GM18858 (cell line): Measurements from ENCODE around the gene PRKX.
"Not testable (repeated sequence)": the region's sequence is repeated elsewhere in the genome, so short reads cannot be mapped to it uniquely, and the experiment has no call there.

Experiments used
- ATAC-seq: cut with Tn5 transposase; IDR thresholded peaks from one replicate; pipeline ENCODE4 v1.9.1; 2021; ENCODE audit not compliant: unreplicated experiment

PRKX gene

DNA sequence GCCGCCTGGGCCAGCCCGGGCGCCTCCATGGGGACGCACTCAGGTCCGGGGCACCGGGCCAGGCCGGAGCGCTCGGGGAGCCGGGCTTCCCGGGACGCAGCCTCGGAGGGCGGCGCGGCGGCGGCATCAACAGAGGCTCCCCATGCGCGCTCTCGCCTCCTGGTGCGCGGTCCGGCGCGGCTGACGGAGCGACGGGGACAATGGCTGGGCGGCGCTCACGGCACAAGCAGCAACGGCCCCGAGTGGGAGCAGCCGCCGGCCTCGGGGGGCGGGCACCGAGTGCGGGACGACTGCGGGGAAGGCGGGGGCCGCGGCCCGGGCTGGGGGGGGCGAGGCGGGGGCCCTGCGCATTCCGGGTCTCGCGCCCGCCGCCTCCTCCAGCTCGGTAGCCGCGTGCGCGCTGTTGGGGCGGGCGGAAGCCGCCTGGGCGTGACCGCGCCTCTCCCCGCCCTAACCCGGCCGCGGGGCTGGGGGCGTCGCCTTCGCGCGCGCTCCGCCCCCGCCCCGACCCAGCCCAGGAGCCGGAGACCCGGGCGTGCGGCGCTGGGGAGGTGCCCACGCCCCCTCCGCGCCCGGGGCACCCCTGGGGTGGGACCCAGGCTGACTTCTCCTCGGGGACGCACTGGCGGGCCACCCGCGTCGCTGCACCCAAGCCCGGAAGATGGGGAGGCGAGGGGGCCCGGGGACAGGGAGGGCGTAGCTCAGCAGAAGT, at the start of gene PRKX:
Gene PRKX, minus strand, starts transcription at position 425 of the 712 bp plus-strand sequence. Its CDS starts 396 bp downstream, at position 29.
- ATAC-seq, result peak; percentile 73

DNA sequence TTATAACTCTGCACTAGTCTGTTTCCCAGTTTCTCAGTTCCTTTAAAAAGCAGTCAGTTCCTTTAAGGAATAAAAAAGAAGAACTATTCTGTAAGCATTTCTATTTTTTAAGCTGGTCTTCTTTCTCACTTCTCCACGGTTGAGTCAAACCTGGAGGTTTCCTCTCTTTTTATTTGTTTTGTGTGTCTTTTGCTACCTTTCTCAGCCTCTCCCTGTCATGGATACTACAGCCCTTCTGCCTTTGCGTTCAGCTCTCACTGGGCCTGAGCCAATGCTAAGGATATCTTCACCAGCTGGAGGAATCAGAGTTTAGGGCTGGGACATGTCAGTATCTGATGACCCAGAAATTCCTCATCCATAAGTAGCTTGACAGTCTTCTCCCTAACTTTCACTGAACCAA, 49.7 kb upstream of the PRKX start:
- ATAC-seq, result no peak

DNA sequence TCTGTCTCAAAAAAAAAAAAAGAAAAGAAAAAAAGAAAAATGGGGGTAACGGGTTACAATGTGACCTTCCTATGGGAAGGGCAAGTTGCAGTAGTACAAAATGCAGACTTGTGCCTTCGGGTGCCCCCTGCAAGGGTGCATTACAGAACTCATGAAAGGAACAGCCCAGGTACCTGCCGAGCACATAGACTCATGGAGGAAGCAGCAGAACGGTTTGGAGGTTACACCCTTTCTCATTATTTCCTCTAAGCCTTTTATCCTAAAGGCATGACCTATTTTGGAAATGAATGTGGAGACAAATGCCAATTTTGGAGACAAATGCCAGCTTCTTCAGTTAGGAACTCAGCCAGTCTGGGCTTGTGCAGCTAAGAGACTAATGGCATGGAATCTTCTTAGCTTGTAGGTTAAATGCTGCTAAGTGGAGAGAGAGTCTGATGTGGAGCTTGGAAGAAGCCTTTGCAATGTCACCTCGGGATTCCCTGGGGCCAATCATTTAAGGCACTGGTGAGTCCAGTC, 44.1 kb upstream of the PRKX start:
- ATAC-seq, result no peak

DNA sequence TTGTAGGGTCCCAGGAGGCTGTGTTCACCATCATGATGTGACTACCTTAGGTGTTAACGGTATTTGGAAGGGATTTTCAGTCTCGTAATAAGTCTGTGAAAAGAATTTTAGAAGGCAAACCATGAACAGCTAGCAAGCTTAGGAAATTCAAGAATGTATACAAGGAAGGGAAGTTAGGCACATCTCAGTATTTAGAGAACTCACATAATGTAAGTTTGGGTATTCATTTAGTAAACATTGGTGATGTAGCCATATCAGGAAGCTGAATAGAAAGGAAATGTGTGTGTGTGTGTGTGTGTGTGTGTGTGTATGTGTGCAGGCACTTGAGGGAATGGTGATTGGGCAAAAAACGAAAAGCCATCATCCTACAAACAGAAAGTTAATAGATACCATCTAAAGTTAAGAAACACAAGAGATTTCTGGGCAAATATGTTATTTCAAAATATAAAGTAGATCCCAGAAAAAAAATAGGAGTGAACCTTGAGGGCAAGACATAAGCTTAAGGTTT, 34.7 kb upstream of the PRKX start:
- no peak for ATAC-seq

DNA sequence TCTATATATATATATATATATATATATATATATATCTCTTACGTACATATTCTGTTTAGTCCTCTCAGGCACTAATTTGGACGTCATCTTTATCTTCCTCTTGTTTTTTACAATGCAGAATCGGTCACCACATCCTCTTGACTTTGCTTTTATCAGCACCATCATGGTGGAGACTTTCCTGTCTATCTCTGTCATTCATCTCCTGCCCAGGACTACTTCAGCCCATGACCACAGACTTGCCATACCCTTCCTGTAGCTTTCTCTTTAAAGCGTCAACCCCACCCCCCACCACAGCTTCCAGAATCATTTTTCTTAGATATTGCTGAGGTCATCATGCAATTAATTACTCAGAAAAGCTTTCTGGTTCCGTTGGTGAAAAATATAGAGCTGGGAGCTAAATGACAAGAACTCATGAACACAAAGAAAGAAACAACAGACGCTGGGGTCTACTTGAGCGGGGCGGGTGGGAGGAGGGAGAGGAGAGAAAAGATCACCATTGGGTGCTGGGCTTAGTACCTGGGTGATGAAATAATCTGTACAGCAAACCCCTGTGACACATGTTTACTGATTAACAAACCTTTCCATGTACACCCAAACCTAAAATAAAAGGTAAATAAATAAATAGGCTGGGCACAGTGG, 30.5 kb upstream of the PRKX start:
- no peak for ATAC-seq

DNA sequence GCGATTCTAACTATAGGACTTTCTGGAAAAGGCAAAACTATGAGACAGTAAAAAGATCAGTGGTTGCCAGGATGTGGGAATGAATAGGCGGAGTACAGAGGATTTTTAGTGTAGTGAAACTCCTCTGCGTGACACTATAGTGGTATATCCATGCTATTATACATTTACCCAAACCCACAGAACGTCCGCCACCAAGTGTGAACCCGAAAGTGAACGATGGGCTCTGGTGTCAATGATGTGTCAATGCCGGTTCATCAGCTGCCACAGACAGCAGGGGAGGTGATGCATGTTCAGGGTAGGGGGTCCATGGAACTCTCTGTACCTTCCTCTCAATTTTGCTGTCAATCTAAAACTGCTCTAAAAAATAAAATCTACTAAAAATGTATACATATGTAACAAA, 27.5 kb upstream of the PRKX start:
- not testable (repeated sequence) for ATAC-seq

DNA sequence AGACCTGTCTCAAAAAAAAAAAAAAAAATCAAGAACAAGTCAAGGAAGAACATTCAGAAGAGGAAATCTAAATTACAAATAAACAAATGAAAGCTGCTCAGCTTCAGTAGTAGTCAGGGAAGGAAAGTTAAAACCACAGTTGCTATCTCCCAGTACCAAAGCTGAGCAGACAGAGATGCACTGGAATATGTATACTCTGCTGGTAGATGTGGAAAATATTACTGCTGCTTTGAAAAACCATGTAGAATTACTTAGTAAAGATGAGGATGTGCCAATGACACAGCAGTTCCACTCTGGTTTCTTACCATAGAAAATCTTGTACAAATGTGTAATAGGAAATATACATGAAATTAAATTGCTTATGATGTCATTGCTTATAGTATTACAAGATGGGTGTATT, 25.1 kb upstream of the PRKX start:
- ATAC-seq, result no peak

DNA sequence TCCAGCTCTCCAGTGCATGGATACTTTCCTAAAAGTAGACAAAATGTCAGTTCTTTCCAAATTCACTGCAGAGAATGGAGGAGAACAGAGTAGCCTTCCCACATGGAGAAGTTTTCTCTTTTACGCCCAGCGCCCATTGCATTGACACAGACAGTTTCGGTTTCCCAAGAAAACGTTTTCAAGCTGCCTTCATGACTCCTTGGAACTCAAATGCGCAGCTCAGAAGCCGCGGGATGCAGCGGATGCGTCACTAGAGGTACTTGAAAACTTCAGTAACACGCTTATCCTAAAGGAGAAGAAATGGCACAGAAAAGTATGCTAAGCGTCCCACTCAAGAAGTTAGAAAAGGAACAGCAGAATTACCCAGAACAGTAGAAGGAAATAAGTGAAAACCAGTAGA, 23.1 kb upstream of the PRKX start:
- not testable (repeated sequence) for ATAC-seq

DNA sequence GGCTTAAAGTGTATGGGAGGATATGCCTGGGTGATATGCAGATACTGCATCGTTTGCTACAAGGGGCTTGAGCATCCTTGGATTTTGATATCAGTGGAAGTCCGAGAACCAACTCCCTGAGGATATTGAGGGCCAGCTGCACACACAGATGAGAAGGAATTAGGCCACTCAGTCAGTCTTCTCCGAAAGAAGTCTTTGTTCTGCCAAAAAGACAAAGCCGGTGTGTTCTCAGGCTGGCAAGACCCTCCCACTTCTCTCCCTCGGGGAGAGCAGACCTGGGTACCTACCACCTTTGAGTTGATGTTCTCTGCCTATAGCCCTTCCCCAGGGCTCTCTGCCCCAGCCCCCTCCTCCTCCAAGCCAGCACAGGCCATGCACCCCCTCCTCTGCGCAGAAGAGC, 22.4 kb upstream of the PRKX start:
- not testable (repeated sequence) for ATAC-seq

DNA sequence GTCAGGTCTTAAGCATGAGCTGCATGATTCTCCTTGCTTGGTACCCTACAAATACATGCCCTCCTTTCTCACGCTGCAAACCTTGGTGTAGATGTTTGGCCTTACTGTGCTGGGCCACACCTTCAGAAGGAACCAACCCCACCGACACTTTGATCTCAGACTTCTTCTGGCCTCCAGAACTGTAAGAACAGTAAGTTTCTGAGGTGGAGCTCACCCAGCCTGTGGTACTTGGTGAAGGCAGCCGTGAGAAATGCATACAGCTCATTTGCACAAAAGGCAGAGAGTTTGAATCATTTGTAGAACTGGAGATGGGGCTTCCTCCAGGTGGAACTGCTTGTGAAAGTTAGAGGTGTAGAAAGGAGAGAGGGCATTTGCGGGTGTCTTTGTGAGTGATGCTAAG, 21.0 kb upstream of the PRKX start:
- ATAC-seq, result not testable (repeated sequence)

DNA sequence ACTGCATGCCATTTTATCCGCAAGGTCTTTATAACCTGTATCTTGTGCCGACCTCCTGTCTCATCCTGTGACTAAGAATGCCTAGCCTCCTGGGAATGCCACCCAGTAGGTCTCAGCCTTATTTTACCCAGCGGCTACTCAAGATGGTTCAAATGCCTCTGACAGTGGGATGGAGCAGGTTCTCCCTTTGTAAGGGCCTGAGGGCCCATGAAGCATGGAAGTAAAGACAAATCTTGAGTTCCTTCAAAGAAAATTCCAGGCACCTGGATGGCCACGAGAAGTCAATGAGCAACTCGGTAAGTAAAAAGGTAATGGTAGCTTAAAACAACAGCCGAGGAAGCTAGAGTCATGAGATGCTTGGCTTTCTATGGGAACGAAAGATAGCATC, 19.6 kb upstream of the PRKX start:
- ATAC-seq, result no peak

DNA sequence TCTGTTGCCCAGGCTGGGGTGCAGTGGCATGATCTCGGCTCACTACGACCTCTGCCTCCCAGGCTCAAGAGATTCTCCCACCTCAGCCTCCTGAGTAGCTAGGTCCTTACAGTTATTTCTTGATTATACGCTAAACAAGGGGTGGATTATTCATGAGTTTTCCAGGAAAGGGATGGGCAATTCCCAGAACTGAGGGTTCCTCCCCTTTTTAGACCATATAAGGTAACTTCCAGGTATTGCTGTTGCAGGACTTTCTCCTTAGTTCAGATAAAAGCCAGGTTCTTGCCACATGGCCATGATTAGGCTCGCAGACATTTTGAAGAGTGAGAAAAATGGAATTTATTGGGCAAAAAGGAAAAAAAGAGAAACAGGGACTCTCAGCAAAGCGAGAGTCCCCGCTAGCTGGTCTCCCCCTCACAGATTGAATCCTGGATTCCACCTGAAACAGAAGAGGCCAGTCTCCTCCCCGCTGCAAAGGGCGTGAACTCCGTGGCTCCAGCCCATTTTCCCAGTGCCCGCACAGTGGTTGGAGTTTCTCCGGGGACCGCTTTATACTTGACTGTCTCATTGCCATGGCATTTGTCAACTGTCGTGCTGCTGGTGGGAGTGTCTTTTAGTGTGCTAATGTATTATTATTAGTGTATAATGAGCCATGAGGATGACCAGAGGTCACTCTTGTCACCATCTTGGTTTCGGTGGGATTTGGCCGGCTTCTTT, 19.0 kb upstream of the PRKX start:
- not testable (repeated sequence) for ATAC-seq

DNA sequence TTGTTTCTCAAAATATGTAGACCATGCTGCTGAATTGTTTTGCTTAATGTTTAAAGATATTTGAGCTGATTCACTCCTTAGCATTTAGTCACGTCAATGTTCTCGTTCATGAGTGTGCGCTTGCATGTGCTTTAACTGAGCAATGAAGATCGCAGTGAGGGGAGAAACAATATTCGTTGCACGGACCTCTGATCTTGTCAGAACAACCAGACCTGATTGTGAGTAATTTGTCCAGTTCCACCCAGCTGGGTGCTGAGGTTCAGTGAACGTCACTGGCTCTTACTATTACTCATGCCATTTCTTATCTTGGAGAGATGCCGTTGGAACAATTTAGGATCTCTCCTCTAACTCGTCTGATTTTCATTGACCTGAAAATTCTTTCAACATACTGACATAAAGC, 15.0 kb upstream of the PRKX start:
- ATAC-seq, result no peak

DNA sequence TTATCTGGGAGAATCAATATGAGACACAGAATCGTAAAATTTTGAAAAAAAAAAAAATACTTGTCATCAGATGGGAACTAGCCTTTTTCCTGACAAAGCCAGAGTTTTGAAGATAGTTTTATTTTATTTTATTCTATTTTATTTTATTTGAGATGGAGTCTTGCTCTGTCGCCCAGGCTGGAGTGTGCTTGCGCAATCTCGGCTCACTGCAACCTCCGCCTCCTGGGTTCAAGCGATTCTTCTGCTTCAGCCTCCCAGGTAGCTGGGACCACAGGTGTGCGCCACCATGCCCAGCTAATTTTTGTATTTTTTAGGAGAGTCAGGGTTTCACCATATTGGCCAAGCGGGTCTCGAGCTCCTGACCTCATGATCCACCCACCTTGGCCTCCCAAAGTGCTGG, 10.0 kb upstream of the PRKX start:
- ATAC-seq, result not testable (repeated sequence)

DNA sequence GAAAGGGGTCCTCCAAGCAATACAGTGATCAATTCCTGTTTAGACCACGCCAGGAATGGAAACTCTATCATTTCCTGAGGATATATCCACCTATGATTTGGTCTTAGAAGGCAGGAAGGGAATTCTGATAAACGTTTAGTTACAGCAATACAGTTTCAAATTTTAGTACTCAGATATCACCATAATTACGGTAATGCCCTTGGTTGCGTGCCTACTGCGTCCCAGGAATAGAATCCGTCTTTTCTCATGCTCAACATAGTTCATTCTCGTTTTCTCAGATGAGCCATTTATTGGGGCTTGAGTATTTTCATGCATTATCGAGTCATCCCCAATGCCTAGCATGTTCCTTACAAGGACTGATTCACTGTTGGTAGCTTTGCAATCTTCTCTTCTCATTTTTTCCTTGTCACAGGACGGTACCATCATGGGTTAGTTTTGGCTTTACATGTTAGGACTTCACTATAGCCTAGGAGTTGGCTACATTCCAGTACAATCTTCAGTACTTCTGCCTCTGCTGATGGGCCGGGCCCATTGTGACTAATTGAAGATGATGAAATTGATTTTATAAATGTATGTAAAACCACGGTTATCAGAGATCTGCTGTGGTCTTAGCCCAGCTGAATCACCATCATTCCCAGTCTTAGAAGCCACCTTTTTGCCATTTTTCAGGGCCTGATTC, 4.4 kb upstream of the PRKX start:
- no peak for ATAC-seq

DNA sequence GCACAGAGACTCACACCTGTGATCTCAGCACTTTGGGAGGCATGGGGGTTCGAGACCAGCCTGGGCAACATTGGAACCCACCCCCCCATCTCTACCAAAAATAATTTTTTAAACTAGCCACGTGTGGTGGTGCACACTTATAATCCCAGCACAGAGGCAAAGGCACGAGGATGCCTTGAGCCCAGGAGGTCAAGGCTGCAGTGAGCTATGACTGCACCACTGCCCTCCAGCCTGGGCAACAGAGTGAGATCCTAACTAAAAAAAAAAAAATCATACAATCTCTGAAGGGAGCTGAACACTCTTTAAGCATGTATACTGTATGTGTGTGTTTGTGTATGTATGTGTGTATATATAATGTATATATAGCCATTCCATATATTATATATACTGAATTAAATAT, 2.5 kb upstream of the PRKX start:
- ATAC-seq, result no peak

DNA sequence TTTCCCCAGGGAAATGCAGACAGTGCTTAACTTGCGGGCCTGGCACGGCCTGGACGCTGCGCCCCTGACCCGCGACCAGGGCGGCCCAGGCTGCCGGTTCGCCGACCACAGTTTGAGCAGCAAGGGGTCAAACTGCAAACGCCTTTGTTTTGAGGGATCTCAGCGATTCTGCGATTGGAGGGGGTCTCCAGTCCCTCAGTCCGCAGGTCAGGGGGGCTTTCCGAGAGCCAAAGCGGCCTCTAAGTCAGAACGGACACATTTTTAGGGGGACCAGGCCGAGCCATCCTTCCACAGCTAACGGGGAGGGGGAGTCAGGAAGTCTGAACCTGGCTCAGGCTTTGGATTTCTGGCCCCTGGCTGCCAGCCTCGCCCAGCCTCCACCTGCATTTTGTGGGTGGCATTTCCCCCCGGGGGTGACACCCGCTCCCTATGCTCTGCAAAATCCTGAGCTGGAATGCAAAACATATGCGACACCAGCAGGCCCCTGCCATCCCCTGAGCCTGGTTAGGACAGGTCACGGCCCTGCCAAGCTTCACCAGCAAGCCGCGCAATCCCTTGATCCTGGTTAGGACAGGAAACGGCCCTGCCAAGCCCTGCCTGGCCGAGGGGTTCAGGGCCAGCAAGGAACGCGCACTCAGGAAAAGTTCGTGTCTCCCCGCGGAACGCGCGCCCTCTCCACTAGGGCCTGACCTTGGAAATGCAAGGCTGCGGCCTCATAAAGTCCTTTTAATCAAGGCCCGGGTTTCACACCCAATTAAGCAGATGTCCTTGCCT, 1.4 kb upstream of the PRKX start:
- not testable (repeated sequence) for ATAC-seq

DNA sequence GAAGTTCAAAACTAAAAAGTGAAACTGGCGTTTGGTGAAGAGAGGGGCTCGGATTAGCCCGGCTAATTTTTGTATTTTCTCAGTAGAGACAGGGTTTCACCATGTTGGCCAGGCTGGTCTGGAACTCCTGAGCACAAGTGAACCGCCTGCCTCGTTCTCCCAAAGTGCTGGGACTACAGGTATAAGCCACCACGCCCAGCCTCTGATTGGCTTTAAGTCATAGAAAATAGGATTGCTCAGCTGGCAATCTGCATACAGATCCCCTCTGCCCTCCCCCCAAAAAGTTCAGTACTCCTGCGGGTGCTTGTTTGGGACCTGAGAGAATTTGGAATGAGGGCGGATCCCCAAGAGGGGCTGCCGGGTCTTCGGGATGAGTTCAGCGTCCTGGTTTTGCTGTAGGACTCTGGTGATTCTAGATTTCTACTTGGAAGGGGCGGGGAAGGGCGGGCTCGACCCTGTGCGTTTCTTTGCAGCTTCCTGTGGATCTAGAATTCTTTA, 537 bp upstream of the PRKX start:
- no peak for ATAC-seq

DNA sequence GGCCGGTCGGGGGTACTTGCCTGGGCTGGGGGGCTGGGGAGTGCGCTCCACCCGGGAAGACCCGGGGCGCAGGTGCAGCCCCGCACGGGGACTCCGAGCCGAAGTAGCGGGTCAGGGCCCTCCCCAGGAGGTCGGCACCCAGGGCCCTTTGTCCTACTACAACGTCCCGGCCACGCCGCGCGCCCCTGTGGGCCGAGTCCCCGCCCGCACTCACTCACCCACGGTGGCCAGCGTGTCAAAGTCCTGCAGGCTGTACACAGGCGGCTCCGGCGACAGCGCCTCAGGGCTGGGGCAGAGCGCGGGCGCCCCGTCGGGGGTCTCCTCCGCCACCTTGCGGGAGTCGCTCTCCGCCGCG, 602 bp downstream of the PRKX start:
- peak; percentile 22 for ATAC-seq
